H1 (cell line): Measurements from ENCODE around the gene TM7SF3.

Source experiments
- CHD2 ChIP-seq: IDR thresholded peaks from 2 replicates; pipeline ENCODE4 v1.6.1; 2012; ENCODE audit warnings: low read length, improper control_type of control experiment
- FOSL1 ChIP-seq: IDR thresholded peaks from 2 replicates; pipeline ENCODE4 v1.6.1; 2011; ENCODE audit warnings: mild to moderate bottlenecking, low read depth, low read length, moderate library complexity; ENCODE audit not compliant: insufficient read depth
- GABPA ChIP-seq: IDR thresholded peaks from 2 replicates; pipeline ENCODE4 v1.6.1; 2011; ENCODE audit warnings: mild to moderate bottlenecking, low read length, moderate library complexity, borderline replicate concordance; ENCODE audit not compliant: insufficient read depth
- JUND ChIP-seq: IDR thresholded peaks from 2 replicates; pipeline ENCODE4 v1.6.1; 2011; ENCODE audit warnings: mild to moderate bottlenecking, improper control_type of control experiment, low read length
- NANOG ChIP-seq: IDR thresholded peaks from 2 replicates; pipeline ENCODE4 v1.6.1; 2011; ENCODE audit warnings: low read length, low read depth, mild to moderate bottlenecking, inconsistent platforms; ENCODE audit not compliant: insufficient read depth, poor library complexity, severe bottlenecking
- POLR2AphosphoS5 ChIP-seq: IDR thresholded peaks from 2 replicates; pipeline ENCODE4 v1.6.1; 2011; ENCODE audit warnings: low read depth, low read length
- SRF ChIP-seq: IDR thresholded peaks from 2 replicates; pipeline ENCODE4 v1.6.1; 2011; ENCODE audit warnings: mild to moderate bottlenecking, low read depth, low read length, moderate library complexity
- TAF1 ChIP-seq: IDR thresholded peaks from 2 replicates; pipeline ENCODE4 v1.6.1; 2011; ENCODE audit warnings: mild to moderate bottlenecking, low read depth, low read length
- TF ChIP-seq, protein P1 (sequence below), 3 experiments: IDR thresholded peaks; 1 replicate in 2 of 3; 2 replicates in 1 of 3; pipeline versions ENCODE4 v1.5.1 to v1.6.1; 2011; ENCODE audit warnings: low read length in 3 of 3, mild to moderate bottlenecking in 3 of 3, inconsistent platforms in 2 of 3, low read depth in 1 of 3, moderate library complexity in 1 of 3; ENCODE audit not compliant: insufficient read depth in 1 of 3; ENCODE audit errors: control extremely low read depth in 1 of 3

GRCh38 chr12:26994109-26994508 lies 20.1 kb downstream of the TM7SF3 start:
- TF ChIP-seq FOSL1 (no peak), NANOG (no peak), JUND (no peak), TAF1 (no peak), SRF (no peak), CHD2 (no peak), POLR2AphosphoS5 (no peak), GABPA (no peak)
- TF ChIP-seq, protein P1, sequence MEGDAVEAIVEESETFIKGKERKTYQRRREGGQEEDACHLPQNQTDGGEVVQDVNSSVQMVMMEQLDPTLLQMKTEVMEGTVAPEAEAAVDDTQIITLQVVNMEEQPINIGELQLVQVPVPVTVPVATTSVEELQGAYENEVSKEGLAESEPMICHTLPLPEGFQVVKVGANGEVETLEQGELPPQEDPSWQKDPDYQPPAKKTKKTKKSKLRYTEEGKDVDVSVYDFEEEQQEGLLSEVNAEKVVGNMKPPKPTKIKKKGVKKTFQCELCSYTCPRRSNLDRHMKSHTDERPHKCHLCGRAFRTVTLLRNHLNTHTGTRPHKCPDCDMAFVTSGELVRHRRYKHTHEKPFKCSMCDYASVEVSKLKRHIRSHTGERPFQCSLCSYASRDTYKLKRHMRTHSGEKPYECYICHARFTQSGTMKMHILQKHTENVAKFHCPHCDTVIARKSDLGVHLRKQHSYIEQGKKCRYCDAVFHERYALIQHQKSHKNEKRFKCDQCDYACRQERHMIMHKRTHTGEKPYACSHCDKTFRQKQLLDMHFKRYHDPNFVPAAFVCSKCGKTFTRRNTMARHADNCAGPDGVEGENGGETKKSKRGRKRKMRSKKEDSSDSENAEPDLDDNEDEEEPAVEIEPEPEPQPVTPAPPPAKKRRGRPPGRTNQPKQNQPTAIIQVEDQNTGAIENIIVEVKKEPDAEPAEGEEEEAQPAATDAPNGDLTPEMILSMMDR (IDR thresholded peaks at IDR 0.05; ENCODE audit: control extremely low read depth in 1 of 3, insufficient read depth in 1 of 3, low read depth in 1 of 3, low read length in 3 of 3) = no peak
